ENCODE measurements around the gene FBRSL1.

GRCh38 chr12:132516095-132517012 is 26.4 kb downstream of the FBRSL1 start:
- TF ChIP-seq CTCF (IDR thresholded peaks at IDR 0.05; ENCODE audit: insufficient read depth, low read length) (no peak), POLR2AphosphoS5 (IDR thresholded peaks at IDR 0.05; ENCODE audit: low read depth) (no peak), GABPA (IDR thresholded peaks at IDR 0.05; ENCODE audit: low read depth) (no peak), REST (IDR thresholded peaks at IDR 0.05; ENCODE audit: insufficient replicate concordance, low read depth) (no peak), SPI1 (IDR thresholded peaks at IDR 0.05; ENCODE audit: borderline replicate concordance, low read depth) (no peak)

All from HL-60 (cell line).